Measurements from ENCODE around the gene CD4.

Gene CD4

GRCh38 chr12:6778217-6778573 is 11.1 kb upstream of the CD4 start:
- DNase-seq (ENCODE audit: low spot score): no peak

GRCh38 chr12:6778574-6779550 is 10.5 kb upstream of the CD4 start:
- DNase-seq (ENCODE audit: low spot score): peak; percentile 90

- DNase-seq (ENCODE audit: low spot score): no peak
Measured at GRCh38 chr12:6779708-6780432, 9.5 kb upstream of the CD4 start.

DNA sequence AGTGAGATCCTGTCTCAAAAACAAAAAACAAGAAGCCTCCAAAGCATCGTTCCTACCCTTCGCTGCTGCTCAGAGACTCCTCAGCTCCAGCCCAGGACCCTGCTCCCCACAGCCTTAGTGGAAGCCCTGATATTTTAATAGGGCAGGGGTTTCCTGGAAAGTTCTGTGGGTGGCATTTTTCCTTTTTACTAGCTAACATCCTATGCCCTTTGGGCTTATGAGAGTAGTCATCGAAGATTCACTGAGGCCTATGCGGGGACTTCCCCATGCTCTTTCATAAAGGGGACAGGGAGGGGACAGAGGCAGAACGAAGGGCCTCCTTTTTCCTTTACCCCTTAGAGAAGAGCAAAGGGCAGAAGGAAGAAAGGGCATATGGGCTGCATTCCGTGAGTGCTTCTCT is 8.8 kb upstream of the CD4 start:
- DNase-seq (ENCODE audit: low spot score): no peak

DNA sequence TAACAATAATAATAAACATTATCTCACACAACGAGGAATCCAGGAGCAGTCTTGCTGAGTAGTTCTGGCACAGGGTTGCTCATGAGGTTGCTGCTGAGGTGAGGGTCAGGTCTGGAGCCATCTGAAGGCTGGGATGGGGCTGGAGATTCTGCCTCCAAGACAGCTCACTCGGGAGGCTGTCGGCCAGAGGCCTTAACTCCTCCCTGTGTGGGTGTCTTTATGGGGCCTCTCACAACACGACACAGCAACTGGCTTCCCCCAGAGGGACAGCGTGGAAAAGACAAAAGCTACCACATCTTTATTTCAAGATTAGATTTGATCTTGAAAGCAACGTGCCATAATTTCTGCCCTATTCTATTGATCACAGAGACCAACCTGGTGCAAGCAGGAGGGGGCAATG is 7.2 kb upstream of the CD4 start:
- no peak for DNase-seq (ENCODE audit: low spot score)

- no peak for DNase-seq (ENCODE audit: low spot score)
Measured at GRCh38 chr12:6782850-6783566, 6.3 kb upstream of the CD4 start.

DNA sequence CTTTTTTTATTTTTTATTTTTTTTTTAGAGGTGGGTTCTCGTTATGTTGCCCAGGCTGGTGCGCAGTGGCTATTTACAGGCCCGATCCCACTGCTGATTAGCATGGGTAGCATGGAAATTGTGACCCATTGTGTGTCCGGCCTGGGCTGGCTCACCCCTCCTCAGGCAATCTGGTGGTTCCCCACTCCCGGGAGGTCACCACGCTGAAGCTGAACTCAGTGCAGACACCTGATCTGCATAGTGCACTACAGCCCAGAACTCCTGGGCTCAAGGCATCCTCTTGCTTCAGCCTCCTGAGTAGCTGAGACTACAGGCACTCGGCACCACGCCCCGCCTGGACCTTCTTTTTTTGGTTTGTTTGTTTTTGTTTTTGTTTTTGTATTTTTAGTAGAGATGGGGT is 5.5 kb upstream of the CD4 start:
- DNase-seq (ENCODE audit: low spot score): no peak

DNA sequence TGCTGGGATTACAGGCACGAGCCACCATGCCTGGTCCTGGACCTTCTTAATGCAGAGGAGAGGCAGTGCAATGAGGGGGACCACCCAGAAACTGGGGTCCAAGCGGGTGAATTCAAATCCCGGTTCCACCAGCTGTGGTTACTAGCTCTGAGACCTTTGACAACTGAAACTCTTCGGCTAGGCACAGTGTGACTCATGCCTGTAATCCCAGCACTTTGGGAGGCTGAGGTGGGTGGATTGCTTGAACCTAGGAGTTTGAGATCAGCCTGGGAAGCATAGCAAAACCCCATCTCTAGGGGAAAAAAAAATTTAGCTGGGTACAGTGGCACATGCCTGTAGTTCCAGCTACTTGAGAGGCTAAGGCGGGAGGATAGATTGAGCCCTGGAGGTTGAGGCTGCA is 5.0 kb upstream of the CD4 start:
- no peak for DNase-seq (ENCODE audit: low spot score)

- DNase-seq (ENCODE audit: low spot score): no peak
Measured at GRCh38 chr12:6784761-6785160, 4.6 kb upstream of the CD4 start.

- DNase-seq (ENCODE audit: low spot score): no peak
Measured at GRCh38 chr12:6786416-6787094, 2.8 kb upstream of the CD4 start.

DNA sequence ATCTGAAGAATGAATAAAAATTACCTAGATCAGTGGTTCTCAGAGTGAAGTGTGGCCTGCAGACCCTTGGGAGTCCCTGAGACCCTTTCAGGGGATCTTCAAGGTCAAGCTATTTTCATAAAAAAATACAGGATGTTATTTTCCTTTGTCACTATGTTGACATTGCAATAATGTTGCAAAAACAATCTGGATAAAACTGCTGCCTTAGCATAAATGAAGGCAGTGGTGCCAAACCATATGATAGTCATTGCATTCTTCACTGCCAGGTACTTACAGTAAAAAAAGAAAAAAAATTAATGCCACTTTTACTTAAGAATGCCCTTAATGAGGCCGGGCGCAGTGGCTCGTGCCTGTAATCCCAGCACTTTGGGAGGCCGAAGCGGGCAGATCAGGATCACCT is 2.0 kb upstream of the CD4 start:
- no peak for DNase-seq (ENCODE audit: low spot score)

GRCh38 chr12:6790496-6791150 is 1.3 kb downstream of the CD4 start:
- no peak for DNase-seq (ENCODE audit: low spot score)

DNA sequence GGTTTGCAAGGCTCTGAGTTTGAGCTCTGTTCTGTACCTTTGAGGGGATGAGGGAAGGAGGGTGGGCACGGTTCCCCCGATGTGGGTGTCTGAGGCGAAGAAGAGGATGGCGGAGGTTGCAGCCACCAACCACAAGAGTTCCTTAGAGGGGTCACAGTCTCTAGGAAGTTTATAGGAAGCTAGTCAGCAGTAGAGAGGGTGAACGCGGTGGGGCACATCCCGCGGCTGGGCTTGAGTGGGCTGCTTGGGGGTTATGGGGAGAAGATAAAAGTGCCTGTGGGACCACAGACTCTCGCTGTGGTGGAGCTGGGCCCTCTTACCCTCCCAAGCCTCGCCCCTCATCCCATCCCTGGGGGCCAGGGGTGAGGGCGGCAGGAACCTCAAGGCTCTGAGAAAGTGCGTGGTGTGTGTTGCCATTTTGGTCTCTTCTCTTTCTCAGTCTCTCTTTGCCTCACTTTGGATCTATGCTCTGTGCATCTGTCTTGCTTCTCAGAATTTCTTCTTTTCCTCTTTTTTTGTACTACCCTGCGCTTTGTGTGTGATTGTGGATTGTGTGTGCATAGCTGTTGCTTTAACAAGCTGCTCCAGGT is 2.7 kb downstream of the CD4 start:
- no peak for DNase-seq (ENCODE audit: low spot score)

- peak; percentile 28 for DNase-seq (ENCODE audit: low spot score)
Measured at GRCh38 chr12:6792522-6793201, 3.3 kb downstream of the CD4 start.

- no peak for DNase-seq (ENCODE audit: low spot score)
Measured at GRCh38 chr12:6795088-6795487, 5.8 kb downstream of the CD4 start.

GRCh38 chr12:6796576-6796975 is 7.2 kb downstream of the CD4 start:
- DNase-seq (ENCODE audit: low spot score): no peak

DNA sequence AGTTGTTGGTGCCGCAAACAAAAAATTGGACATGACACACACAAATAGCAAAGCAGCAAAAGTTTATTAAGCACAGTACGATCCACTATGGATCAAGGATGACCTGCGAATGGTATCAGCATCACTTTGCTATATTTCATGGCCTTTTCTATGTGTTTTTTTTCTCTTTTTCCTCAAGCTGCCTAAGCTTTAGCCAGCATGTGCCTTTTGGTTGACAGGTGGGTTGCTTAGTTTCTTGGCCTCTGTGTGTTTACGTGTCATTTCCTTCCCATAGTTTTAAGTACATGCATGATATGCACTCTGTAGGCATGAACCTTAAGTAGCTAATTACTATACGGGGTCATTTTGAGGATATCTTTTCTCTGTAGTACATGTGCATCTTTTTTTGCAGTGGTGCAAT is 9.8 kb downstream of the CD4 start:
- DNase-seq (ENCODE audit: low spot score): no peak

DNA sequence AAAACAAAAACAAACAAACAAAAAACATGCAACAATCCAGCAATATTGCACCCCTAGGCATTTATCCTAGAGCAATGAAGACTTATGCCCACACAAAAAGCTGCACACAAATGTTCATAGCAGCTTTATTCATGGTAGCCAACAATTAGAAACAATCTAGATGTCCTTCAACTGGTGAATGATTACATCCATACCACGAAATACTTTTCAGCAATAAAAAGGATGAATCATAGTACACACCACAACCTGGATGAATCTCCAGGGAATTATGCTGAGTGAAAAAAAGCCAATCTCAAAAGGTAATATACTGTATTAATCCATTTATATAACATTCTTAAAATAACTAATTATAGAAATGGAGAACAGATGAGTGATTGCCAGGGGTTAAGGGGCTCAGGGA is 17.8 kb downstream of the CD4 start:
- no peak for DNase-seq (ENCODE audit: low spot score)

DNA sequence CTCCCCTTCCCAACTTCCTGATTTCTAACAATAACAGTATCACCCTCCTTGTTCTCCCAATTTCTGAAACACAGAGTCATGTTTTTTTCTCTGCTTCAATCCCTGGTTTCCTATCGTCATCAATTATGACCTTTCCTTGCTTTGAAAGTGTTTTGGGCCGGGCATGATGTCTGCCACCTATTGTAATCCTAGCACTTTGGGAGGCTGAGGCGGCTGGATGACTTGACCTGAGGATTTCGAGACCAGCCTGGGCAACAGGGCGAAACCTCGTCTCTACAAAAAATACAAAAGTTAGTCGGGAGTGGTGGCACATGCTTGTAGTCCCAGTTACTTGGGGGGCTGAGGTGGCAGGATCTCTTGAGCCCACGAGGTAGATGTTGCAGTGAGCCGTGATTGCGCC is 19.7 kb downstream of the CD4 start:
- no peak for DNase-seq (ENCODE audit: low spot score)

- DNase-seq (ENCODE audit: low spot score): no peak
Measured at GRCh38 chr12:6810758-6811157, 21.4 kb downstream of the CD4 start.

GRCh38 chr12:6813363-6813762 is 24.0 kb downstream of the CD4 start:
- DNase-seq (ENCODE audit: low spot score): no peak
